Breast epithelium (tissue), 3 donors: ENCODE results near the gene EPS8L3.
"Not testable (repeated sequence)": the region's sequence is repeated elsewhere in the genome, so short reads cannot be mapped to it uniquely, and the experiment has no call there.

Experiments used
- CTCF ChIP-seq, 3 donors: fragments of 450-650 bp; IDR thresholded peaks; one replicate each; pipeline ENCODE4 v1.5.1; 2016 to 2017; ENCODE audit warnings: antibody characterized with exemption in 3 of 3, mild to moderate bottlenecking in 3 of 3, moderate library complexity in 3 of 3
- POLR2A ChIP-seq: fragments of 450-650 bp; IDR thresholded peaks from one replicate; pipeline ENCODE4 v1.6.1; 2016; ENCODE audit warnings: antibody characterized with exemption, mild to moderate bottlenecking, moderate library complexity

GRCh38 chr1:109797303-109797595, 33.5 kb upstream of the EPS8L3 start:
- not testable (repeated sequence) for TF ChIP-seq POLR2A; CTCF (IDR thresholded peaks at IDR 0.05)
